ENCODE data around the gene ESPL1.
A peak's percentile ranks its signal among the peaks of the same experiment; 100 is the strongest.
"Not testable (repeated sequence)": the region's sequence is repeated elsewhere in the genome, so short reads cannot be mapped to it uniquely, and the experiment has no call there.

ESPL1 gene

GRCh38 chr12:53306826-53307225 lies 38.7 kb downstream of the ESPL1 start:
- DNase-seq, result no peak

GRCh38 chr12:53308276-53308675 lies 40.2 kb downstream of the ESPL1 start:
- DNase-seq, result no peak

GRCh38 chr12:53313996-53314395 lies 45.9 kb downstream of the ESPL1 start:
- no peak for DNase-seq

- no peak for DNase-seq
These were observed 52.5 kb downstream of the ESPL1 start for GRCh38 chr12:53320352-53321195.

DNA sequence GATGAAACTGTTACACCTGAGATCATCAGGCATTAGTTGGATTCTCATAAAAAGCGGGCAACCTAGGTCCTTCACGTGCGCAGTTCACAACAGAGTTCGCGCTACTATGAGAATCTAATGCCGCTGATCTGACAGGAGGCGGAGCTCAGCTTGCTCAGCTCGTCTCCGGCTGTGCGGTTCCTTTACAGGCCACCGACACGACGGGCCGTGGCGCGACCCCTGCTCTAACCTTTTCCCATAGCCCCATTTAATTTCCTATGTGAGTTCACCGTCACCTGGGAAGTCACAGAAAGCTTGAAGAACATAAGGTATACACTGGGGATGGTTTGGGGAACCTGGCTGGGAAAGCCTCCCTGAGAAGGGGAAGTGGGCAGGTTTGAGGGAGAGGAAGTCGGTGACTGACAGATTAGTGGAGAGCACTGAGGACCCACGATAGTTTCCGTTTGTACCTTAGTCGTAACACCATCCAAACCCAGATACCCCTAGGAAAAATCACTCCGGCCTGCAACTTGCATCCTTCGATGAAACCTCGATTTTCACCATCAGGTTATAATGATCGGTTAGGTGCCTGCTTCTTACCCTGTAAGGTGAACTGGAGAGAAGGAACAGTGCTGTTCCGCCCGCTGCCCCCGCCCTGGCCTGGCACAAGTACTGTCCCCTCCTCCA lies 56.1 kb downstream of the ESPL1 start:
- no peak for DNase-seq

GRCh38 chr12:53324779-53325510 lies 56.8 kb downstream of the ESPL1 start:
- peak; percentile 83 for DNase-seq

DNA sequence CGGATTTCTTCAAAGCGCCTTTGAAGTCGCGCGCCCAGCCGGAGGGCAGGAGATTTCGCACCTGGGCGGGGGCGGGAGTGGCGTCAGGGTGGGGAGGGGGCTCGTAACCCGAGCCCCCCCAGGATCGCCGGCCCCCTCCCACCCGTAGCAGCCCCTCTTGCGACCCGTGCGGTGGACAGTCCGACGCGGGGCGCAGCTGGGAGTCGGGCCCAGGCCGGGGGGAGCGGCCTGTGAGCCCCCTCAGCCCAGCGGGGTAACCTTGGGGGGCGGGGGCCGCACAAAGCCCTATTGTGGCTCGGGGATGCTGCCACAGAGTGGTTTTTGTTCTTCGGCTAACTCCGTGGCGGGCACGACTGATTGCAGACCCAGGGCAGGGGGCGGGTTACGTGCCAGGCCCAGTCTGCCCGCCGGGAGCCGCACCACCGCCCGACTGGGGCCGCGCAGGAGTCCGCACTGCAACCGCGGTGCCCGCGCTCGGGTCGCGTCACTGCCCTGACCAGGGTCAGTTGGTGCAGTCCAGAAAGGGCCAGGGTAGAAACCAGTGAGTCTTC lies 57.5 kb downstream of the ESPL1 start:
- no peak for DNase-seq

GRCh38 chr12:53326460-53327185 lies 58.5 kb downstream of the ESPL1 start:
- no peak for DNase-seq

- no peak for DNase-seq
These were observed 59.4 kb downstream of the ESPL1 start for GRCh38 chr12:53327435-53328042.

GRCh38 chr12:53328043-53328435 lies 59.9 kb downstream of the ESPL1 start:
- no peak for DNase-seq

DNA sequence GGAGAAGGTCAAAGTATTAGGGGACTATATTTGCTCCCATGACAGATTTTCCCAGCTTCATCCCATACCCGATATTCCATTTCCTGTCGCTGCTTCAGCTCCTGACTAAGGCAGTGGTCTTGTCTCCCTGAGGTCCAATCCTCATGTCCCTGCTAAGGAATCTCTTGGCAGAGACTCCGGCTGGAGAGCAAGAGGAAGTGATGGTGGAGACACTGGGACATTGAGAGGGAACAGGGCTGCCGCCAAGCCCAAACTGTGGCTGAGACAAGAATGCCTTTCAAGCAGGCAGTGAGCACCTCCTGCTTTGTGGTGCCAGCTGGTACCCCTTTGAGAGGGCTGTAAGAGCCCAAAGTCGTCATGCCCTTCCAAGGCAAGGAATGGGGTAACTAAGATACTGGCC lies 62.6 kb downstream of the ESPL1 start:
- DNase-seq, result no peak

- not testable (repeated sequence) for DNase-seq
These were observed 64.2 kb downstream of the ESPL1 start for GRCh38 chr12:53332339-53332738.

GRCh38 chr12:53332744-53333143 lies 64.6 kb downstream of the ESPL1 start:
- no peak for DNase-seq

DNA sequence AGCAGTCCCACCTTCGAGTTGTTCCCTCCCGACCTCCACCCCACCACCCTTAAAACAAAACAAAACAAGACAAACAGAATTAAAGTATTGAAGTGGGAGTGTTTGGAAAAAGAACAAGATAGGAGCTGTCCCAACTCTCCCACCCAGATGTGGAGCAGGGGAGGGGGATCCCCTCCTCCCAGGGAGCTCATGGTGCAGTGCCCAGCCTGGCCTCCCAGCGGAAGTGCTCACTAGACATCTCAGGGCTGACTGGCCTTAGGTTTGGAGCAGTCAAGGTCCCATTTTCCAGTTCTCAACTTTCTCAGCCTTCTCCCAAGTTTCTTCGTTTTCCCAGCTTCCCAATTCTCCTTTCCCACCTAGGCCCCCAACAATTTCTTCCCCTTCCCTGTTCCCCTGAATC lies 65.2 kb downstream of the ESPL1 start:
- no peak for DNase-seq

DNA sequence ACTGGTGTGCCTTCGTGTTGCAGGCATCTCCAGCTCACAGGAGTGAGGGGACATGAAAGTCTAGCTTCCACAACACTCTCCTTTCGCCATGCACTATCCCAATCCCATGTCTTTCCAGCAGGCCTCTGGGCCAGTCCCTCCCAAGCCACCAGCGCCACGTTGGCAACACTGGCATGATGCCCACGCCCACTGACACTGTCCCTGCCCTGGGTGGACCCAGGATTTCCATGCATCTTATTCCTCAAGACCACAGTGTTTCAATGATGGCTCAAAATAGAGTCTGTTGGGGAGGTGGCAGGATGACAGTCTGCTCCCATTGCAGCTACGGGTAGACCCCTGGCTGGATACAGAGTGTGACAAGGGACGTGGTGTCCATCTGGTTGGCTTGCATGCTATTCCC lies 65.7 kb downstream of the ESPL1 start:
- no peak for DNase-seq

GRCh38 chr12:53334822-53335221 lies 66.7 kb downstream of the ESPL1 start:
- no peak for DNase-seq

DNA sequence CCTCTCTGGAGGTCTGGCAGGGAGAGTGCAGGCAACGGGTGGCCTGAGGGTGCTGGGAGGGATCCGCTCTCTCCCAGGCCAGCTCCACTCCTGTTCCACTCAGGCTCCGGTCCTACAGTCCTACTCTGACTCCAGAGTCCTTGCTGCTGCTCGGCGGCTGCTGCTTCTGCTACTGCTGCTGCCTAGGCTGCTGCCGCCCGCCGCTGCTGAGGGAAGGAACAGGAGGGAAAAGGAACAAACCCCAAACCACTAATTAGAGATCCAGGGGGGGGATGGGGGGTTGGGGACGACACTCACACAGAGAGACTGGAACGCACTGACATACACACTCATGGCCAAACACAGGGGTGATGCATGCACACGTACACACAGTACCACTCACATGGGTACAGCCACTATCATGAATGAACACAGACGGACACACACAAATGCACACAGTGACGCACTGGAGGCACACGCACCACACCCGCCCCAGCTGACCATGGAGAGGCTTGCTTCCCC lies 68.1 kb downstream of the ESPL1 start, which contains the start of gene SP7:
TSS of gene SP7 (minus strand) at position 174 of the 501 bp plus-strand sequence. CDS start 708 bp downstream, outside the sequence.
- DNase-seq, result peak; percentile 8

DNA sequence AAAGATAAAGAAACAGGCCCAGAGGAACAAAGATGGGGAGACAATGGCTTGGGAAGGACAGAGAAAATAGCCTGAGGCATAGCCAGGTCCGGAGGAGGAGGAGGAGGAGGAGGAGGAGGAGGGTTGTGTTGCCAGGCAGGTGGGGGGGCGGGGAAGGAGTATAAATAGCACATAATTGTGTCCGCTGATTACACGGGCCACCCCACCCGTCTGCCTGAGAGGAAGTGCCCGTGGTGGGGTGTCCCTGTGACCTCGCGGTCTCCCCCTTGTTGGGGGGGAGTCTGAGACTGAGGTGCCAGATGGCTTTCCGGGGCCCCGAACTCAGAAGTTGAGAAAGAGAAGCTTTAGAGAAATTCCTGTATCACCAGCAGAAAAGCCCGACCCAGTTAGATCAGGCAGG lies 69.9 kb downstream of the ESPL1 start:
- no peak for DNase-seq

GRCh38 chr12:53338916-53339315 lies 70.8 kb downstream of the ESPL1 start:
- DNase-seq, result no peak

DNA sequence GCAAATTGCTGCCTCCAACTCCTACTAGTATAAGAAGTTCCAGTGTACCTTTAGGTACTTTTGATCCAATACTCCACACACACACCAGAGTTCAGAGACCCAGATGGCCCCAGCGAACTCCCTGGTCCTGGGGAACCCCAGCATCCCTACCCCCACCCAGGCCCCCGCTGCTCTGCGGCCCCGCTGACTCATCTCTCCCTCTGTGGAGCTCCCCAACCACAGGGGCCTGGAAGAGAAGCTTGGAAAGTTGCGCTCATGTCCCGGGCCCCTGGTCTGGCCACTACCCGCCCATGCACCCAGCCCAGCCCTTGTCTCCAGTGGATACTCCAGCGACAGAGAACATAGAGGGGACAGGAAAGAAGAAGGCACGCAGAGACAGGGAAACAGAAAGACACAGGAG lies 72.3 kb downstream of the ESPL1 start:
- DNase-seq, result no peak

All from NCI-H1436 (cell line).